ENCODE results near the gene MAD1L1. TPM values are rescaled to one million over a fixed set of nuclear protein-coding genes. Genes with fewer than 3 reads are reported as not detected.
"Not testable (repeated sequence)": the region's sequence is repeated elsewhere in the genome, so short reads cannot be mapped to it uniquely, and the experiment has no call there.

MAD1L1 gene
- total RNA-seq, 4 donors from 2014 or later: 8.0 to 52.7 (median 26.7) TPM

- in situ Hi-C loops (cut with MboI; ENCODE audit: low pct_ligation_motif_present in 1 of 4, low pct_unique_long_range_greater_than_20kb in 1 of 4, low sequenced_read_pairs in 3 of 4) (no loop called here), intact Hi-C loops (cut with DNase I; ENCODE audit: low total_unique reads) (no loop called here)
- H3K27ac ChIP-seq: no peak overlapping the region
- TF ChIP-seq POLR2A (IDR thresholded peaks at IDR 0.05) (no peak), POLR2AphosphoS5 (IDR thresholded peaks at IDR 0.05) (no peak), CTCF (IDR thresholded peaks at IDR 0.05) (no peak), EP300 (IDR thresholded peaks at IDR 0.05; ENCODE audit: low read depth) (no peak)
- no peaks in the 10 kb centered on the region for H3K9me3 ChIP-seq
- DNase-seq: no peak
- H3K4me3 ChIP-seq: no peak overlapping the region
- H3K4me1 ChIP-seq: no peaks in the 10 kb centered on the region
- no peaks in the 10 kb centered on the region for H3K36me3 ChIP-seq
- H3K27me3 ChIP-seq: no peaks in the 10 kb centered on the region
- WGBS, 2 donors (ENCODE audit: low coverage in 1 of 2): 91% methylated on average over 8 of the region's 10 CpGs; no CpG with 5 or more reads in 1 of the 2 donors
These were observed 234.6 kb downstream of the MAD1L1 start for GRCh38 chr7:1998146-1998545.

- Histone ChIP-seq H3K27me3 (no peaks in the 10 kb centered on the region), H3K36me3 (no peaks in the 10 kb centered on the region), H3K4me1 (no peaks in the 10 kb centered on the region), H3K4me3 (no peak overlapping the region), H3K9me3 (no peaks in the 10 kb centered on the region), H3K27ac (no peak overlapping the region)
- 80 to 91% methylated on average over 1 to 13 of the region's 15 CpGs for WGBS, 2 donors (ENCODE audit: low coverage in 1 of 2)
- in situ Hi-C loops (cut with MboI; ENCODE audit: low pct_ligation_motif_present in 1 of 4, low pct_unique_long_range_greater_than_20kb in 1 of 4, low sequenced_read_pairs in 3 of 4): no loop called here
- intact Hi-C loops (cut with DNase I; ENCODE audit: low total_unique reads): no loop called here
- no peak for TF ChIP-seq POLR2AphosphoS5 (IDR thresholded peaks at IDR 0.05)
- no peak for TF ChIP-seq EP300 (IDR thresholded peaks at IDR 0.05; ENCODE audit: low read depth)
- TF ChIP-seq CTCF (IDR thresholded peaks at IDR 0.05): no peak
- no peak for TF ChIP-seq POLR2A (IDR thresholded peaks at IDR 0.05)
- no peak for DNase-seq
These were observed 235.1 kb downstream of the MAD1L1 start for GRCh38 chr7:1997537-1998076.

- Histone ChIP-seq H3K27me3 (no peaks in the 10 kb centered on the region), H3K9me3 (no peaks in the 10 kb centered on the region), H3K4me1 (no peaks in the 10 kb centered on the region), H3K36me3 (no peaks in the 10 kb centered on the region), H3K27ac (no peak overlapping the region), H3K4me3 (no peak overlapping the region)
- no peak for DNase-seq
- no peak for TF ChIP-seq POLR2AphosphoS5 (IDR thresholded peaks at IDR 0.05)
- TF ChIP-seq EP300 (IDR thresholded peaks at IDR 0.05; ENCODE audit: low read depth): no peak
- TF ChIP-seq POLR2A (IDR thresholded peaks at IDR 0.05): no peak
- TF ChIP-seq CTCF (IDR thresholded peaks at IDR 0.05): no peak
- in situ Hi-C loops (cut with MboI; ENCODE audit: low pct_ligation_motif_present in 1 of 4, low pct_unique_long_range_greater_than_20kb in 1 of 4, low sequenced_read_pairs in 3 of 4) (no loop called here), intact Hi-C loops (cut with DNase I; ENCODE audit: low total_unique reads) (no loop called here)
- 93 to 96% methylated on average over 9 of the region's 9 CpGs for WGBS, 2 donors (ENCODE audit: low coverage in 1 of 2)
These were observed 235.9 kb downstream of the MAD1L1 start for GRCh38 chr7:1996816-1997215.

GRCh38 chr7:1995911-1996420 is 236.8 kb downstream of the MAD1L1 start:
- H3K4me1 ChIP-seq; H3K27ac ChIP-seq; H3K36me3 ChIP-seq; H3K4me3 ChIP-seq; DNase-seq; H3K9me3 ChIP-seq; H3K27me3 ChIP-seq; intact Hi-C loops (cut with DNase I; ENCODE audit: low total_unique reads); in situ Hi-C loops (cut with MboI; ENCODE audit: low pct_ligation_motif_present in 1 of 4, low pct_unique_long_range_greater_than_20kb in 1 of 4, low sequenced_read_pairs in 3 of 4): not testable (repeated sequence)
- WGBS, 2 donors (ENCODE audit: low coverage in 1 of 2): 92% methylated on average over 24 of the region's 24 CpGs; no CpG with 5 or more reads in 1 of the 2 donors

- 98% methylated on average over 9 of the region's 11 CpGs; no CpG with 5 or more reads in 1 of the 2 donors for WGBS, 2 donors (ENCODE audit: low coverage in 1 of 2)
- no peak overlapping the region for H3K4me3 ChIP-seq
- no peaks in the 10 kb centered on the region for H3K4me1 ChIP-seq
- TF ChIP-seq POLR2AphosphoS5 (IDR thresholded peaks at IDR 0.05): no peak
- TF ChIP-seq CTCF (IDR thresholded peaks at IDR 0.05): no peak
- no peak for TF ChIP-seq POLR2A (IDR thresholded peaks at IDR 0.05)
- no peak for TF ChIP-seq EP300 (IDR thresholded peaks at IDR 0.05; ENCODE audit: low read depth)
- H3K9me3 ChIP-seq: no peaks in the 10 kb centered on the region
- H3K36me3 ChIP-seq: no peaks in the 10 kb centered on the region
- no peak for DNase-seq
- in situ Hi-C loops (cut with MboI; ENCODE audit: low pct_ligation_motif_present in 1 of 4, low pct_unique_long_range_greater_than_20kb in 1 of 4, low sequenced_read_pairs in 3 of 4): no loop called here
- H3K27me3 ChIP-seq: no peaks in the 10 kb centered on the region
- intact Hi-C loops (cut with DNase I; ENCODE audit: low total_unique reads): no loop called here
- no peak overlapping the region for H3K27ac ChIP-seq
These were observed 237.3 kb downstream of the MAD1L1 start for GRCh38 chr7:1995426-1995825.
